IMR-90 (cell line): ENCODE results near the gene EPS15. TPM values are rescaled to one million over a fixed set of nuclear protein-coding genes. Genes with fewer than 3 reads are reported as not detected.

Source experiments
- ATAC-seq: fragments of 200-7000 bp; cut with Tn5 transposase; 2 replicates; pipeline ENCODE4 v1.9.1; 2020; ENCODE audit warnings: low read depth, mild to moderate bottlenecking, moderate library complexity
- BruUV-seq: library from RNA; stranded (reverse); fragments of 400-500 nt; replicated peaks from 2 replicates; lab custom pipeline; 2021; lab: Mats Ljungman, UMichigan
- CTCF ChIA-PET: fragments of 300-600 bp; formaldehyde crosslinking; extraction: SDS; loops from one replicate; lab custom pipeline; 2021; ENCODE audit warnings: antibody characterized with exemption; lab: Yijun Ruan, JAX
- POLR2A ChIA-PET: fragments of 300-600 bp; sonication (Branson Sonifier 250); formaldehyde crosslinking; loops from one replicate; lab custom pipeline; 2022; ENCODE audit warnings: antibody characterized with exemption; ENCODE audit not compliant: unreplicated experiment; lab: Charles Lee
- DNase-seq: peaks from one replicate; pipeline ENCODE4 v3.0.0; 2013
- H2AFZ ChIP-seq: replicated peaks from 2 replicates; pipeline ENCODE3; 2013; ENCODE audit warnings: low read length, mild to moderate bottlenecking; ENCODE audit not compliant: poor library complexity
- H2AK5ac ChIP-seq: 2 replicates; pipeline ENCODE4 v1.6.1; 2013; ENCODE audit warnings: low read depth, low read length, inconsistent platforms
- H2AK9ac ChIP-seq: replicated peaks from 2 replicates; pipeline ENCODE3; 2013; ENCODE audit warnings: mild to moderate bottlenecking, low read depth, low read length, moderate library complexity; ENCODE audit not compliant: poor library complexity
- H2BK120ac ChIP-seq: 2 replicates; pipeline ENCODE4 v1.6.1; 2013; ENCODE audit warnings: low read depth, low read length, inconsistent platforms
- H2BK15ac ChIP-seq: 3 replicates; pipeline ENCODE4 v1.6.1; 2013; ENCODE audit warnings: low read depth, low read length, inconsistent platforms
- H2BK20ac ChIP-seq: 2 replicates; pipeline ENCODE4 v1.6.1; 2013; ENCODE audit warnings: low read depth, mild to moderate bottlenecking, inconsistent platforms, low read length, moderate library complexity
- H2BK5ac ChIP-seq: 2 replicates; pipeline ENCODE4 v1.6.1; 2013; ENCODE audit warnings: mild to moderate bottlenecking, low read depth, low read length, inconsistent platforms; ENCODE audit not compliant: poor library complexity, severe bottlenecking
- H3K14ac ChIP-seq: replicated peaks from 2 replicates; pipeline ENCODE4 v1.6.1; 2013; ENCODE audit warnings: low read depth, low read length, inconsistent platforms
- H3K18ac ChIP-seq: 2 replicates; pipeline ENCODE4 v1.6.1; 2013; ENCODE audit warnings: low read depth, low read length, control low read depth
- H3K23ac ChIP-seq: 2 replicates; pipeline ENCODE4 v1.6.1; 2013; ENCODE audit warnings: low read depth, low read length, inconsistent platforms
- H3K27ac ChIP-seq: 2 replicates; pipeline ENCODE4 v1.5.1; 2013; ENCODE audit warnings: mild to moderate bottlenecking, control low read depth, low read length; ENCODE audit not compliant: insufficient read depth
- H3K27me3 ChIP-seq: 2 replicates; pipeline ENCODE4 v1.6.1; 2013; ENCODE audit warnings: low read length; ENCODE audit not compliant: control insufficient read depth, insufficient read depth
- H3K36me3 ChIP-seq: 2 replicates; pipeline ENCODE4 v1.6.1; 2013; ENCODE audit warnings: low read length, mixed read lengths; ENCODE audit not compliant: control insufficient read depth, insufficient read depth
- H3K4ac ChIP-seq: 2 replicates; pipeline ENCODE4 v1.6.1; 2013; ENCODE audit warnings: low read depth, low read length, inconsistent platforms
- H3K4me1 ChIP-seq: 2 replicates; pipeline ENCODE4 v1.6.1; 2013; ENCODE audit warnings: low read length, mixed read lengths; ENCODE audit not compliant: control insufficient read depth, insufficient read depth
- H3K4me2 ChIP-seq: 2 replicates; pipeline ENCODE4 v1.6.1; 2013; ENCODE audit warnings: low read depth, mild to moderate bottlenecking, control low read depth, low read length, moderate library complexity
- H3K4me3 ChIP-seq: 2 replicates; pipeline ENCODE4 v1.5.1; 2013; ENCODE audit warnings: low read depth, mild to moderate bottlenecking, control low read depth, low read length, moderate library complexity; ENCODE audit not compliant: insufficient read depth
- H3K56ac ChIP-seq: 2 replicates; pipeline ENCODE4 v1.6.1; 2013; ENCODE audit warnings: low read length, inconsistent platforms; ENCODE audit not compliant: insufficient read depth; ENCODE audit errors: extremely low read depth
- H3K79me1 ChIP-seq, 2 experiments: 2 replicates each; pipeline ENCODE4 v1.6.1; 2013; ENCODE audit warnings: low read length in 2 of 2, inconsistent platforms in 1 of 2, low read depth in 1 of 2
- H3K9ac ChIP-seq: 2 replicates; pipeline ENCODE4 v1.6.1; 2013; ENCODE audit warnings: low read depth, low read length, control low read depth
- H3K9me1 ChIP-seq: 2 replicates; pipeline ENCODE4 v1.6.1; 2013; ENCODE audit warnings: low read length, inconsistent platforms; ENCODE audit not compliant: insufficient read depth
- H3K9me3 ChIP-seq: 2 replicates; pipeline ENCODE4 v1.6.1; 2013; ENCODE audit warnings: low read length; ENCODE audit not compliant: control insufficient read depth, insufficient read depth
- H4K20me1 ChIP-seq: 2 replicates; pipeline ENCODE4 v1.6.1; 2013; ENCODE audit warnings: low read length, inconsistent platforms; ENCODE audit not compliant: insufficient read depth
- H4K5ac ChIP-seq: 2 replicates; pipeline ENCODE4 v1.6.1; 2013; ENCODE audit warnings: mild to moderate bottlenecking, low read depth, low read length, control low read depth
- H4K8ac ChIP-seq, 2 experiments: 2 replicates each; pipeline ENCODE4 v1.6.1; 2013; ENCODE audit warnings: low read depth in 2 of 2, low read length in 2 of 2, control low read depth in 1 of 2, inconsistent platforms in 1 of 2
- H4K91ac ChIP-seq: 2 replicates; pipeline ENCODE4 v1.6.1; 2013; ENCODE audit warnings: low read depth, low read length, inconsistent platforms; ENCODE audit not compliant: insufficient read depth
- CEBPB ChIP-seq: IDR thresholded peaks from 2 replicates; pipeline ENCODE4 v1.6.1; 2012; ENCODE audit warnings: low read depth, low read length, improper control_type of control experiment
- CTCF ChIP-seq: conservative IDR thresholded peaks from 2 replicates; pipeline ENCODE4 v1.5.1; 2012; ENCODE audit warnings: mild to moderate bottlenecking, low read depth, low read length, improper control_type of control experiment
- ELK1 ChIP-seq: fragments of 150-350 bp; IDR thresholded peaks from 2 replicates; pipeline ENCODE4 v1.6.1; 2016; ENCODE audit warnings: low read depth, mild to moderate bottlenecking, low read length, moderate library complexity, borderline replicate concordance
- MAZ ChIP-seq: IDR thresholded peaks from 2 replicates; pipeline ENCODE4 v1.6.1; 2012; ENCODE audit warnings: low read depth, mild to moderate bottlenecking, low read length, improper control_type of control experiment, moderate library complexity, borderline replicate concordance
- MXI1 ChIP-seq: IDR thresholded peaks from 2 replicates; pipeline ENCODE4 v1.6.1; 2012; ENCODE audit warnings: low read depth, mild to moderate bottlenecking, low read length, moderate library complexity, borderline replicate concordance
- NFE2L2 ChIP-seq: fragments of 150-350 bp; IDR thresholded peaks from 2 replicates; pipeline ENCODE4 v1.6.1; 2016; ENCODE audit warnings: low read depth, mild to moderate bottlenecking, low read length
- SMC3 ChIP-seq: fragments of 150-350 bp; IDR thresholded peaks from 2 replicates; pipeline ENCODE4 v1.6.1; 2016; ENCODE audit warnings: low read depth, mild to moderate bottlenecking, antibody characterized with exemption, low read length, moderate library complexity
- WGBS, 2 experiments: methylation state at CpG; one replicate each; pipeline versions ENCODE4 v1.1.5 to v1.1.7; 2013; ENCODE audit warnings: missing lambda C conversion rate in 2 of 2; ENCODE audit not compliant: insufficient read length in 1 of 2; ENCODE audit errors: extremely low coverage in 2 of 2; 5-methylcytosine and 5-hydroxymethylcytosine counted together
- dilution Hi-C: fragments of 300-500 bp; cut with HindIII; formaldehyde crosslinking; loops from one replicate; pipeline ENCODE4 v1.14.3; 2018; ENCODE audit warnings: low sequenced_read_pairs; ENCODE audit not compliant: unreplicated experiment
- in situ Hi-C: fragments of 300-500 bp; cut with MboI; formaldehyde crosslinking; loops from 3 replicates; pipeline ENCODE4 v1.14.3; 2019; ENCODE audit warnings: low sequenced_read_pairs, inconsistent platforms, mixed read lengths
- intact Hi-C: fragments of 100-400 bp; cut with micrococcal nuclease; formaldehyde crosslinking; loops from 2 replicates; pipeline ENCODE4 v1.10.0; 2022
- polyA plus RNA-seq, 3 experiments: library from polyadenylated mRNA; depleted of rRNA; stranded (reverse); fragments of >200 nt; gene quantifications; 2 replicates each; pipeline ENCODE4 v1.2.3, GENCODE V29; 2012; ENCODE audit warnings: low replicate concordance in 1 of 3
- total RNA-seq: library from RNA; depleted of rRNA; stranded (reverse); fragments of >200 nt; gene quantifications from 2 replicates; pipeline ENCODE4 v1.2.3, GENCODE V29; 2012

Gene EPS15
- total and polyA plus RNA-seq, 2 of the 4 experiments (the other 2 are of a cell fraction): 17.6 to 38.0 TPM

GRCh38 chr1:51445351-51446090 is 73.5 kb downstream of the EPS15 start:
- BruUV-seq: no TSS peak
- WGBS, 2 experiments: no CpG with 5 or more reads among the region's 2 CpGs
- Histone ChIP-seq H3K4me2 (no peak overlapping the region; the same call in none of the 2 replicates), H2AK9ac (no peak overlapping the region), H3K36me3 (0 out of 2 replicates have a peak, but pooled peaks cover 6% of the 10 kb centered on the region), H4K20me1 (no peaks in the 10 kb centered on the region), H3K27me3 (no peaks in the 10 kb centered on the region), H4K8ac (no peak overlapping the region), H2AK5ac (no peak overlapping the region), H4K5ac (no peak overlapping the region), H3K4ac (no peak overlapping the region), H3K14ac (no peak overlapping the region), H2BK15ac (no peak overlapping the region), H3K23ac (0 out of 2 replicates have a peak overlapping the region, but pooled peaks have one; percentile 7), H3K18ac (no peak overlapping the region; the same call in 1 of the 2 replicates), H2AFZ (no peak overlapping the region), H3K9me1 (no peaks in the 10 kb centered on the region), H4K91ac (no peak overlapping the region), H3K79me1 (peaks cover 0 to 3% of the 10 kb centered on the region in 2 experiments; a peak in 2 of 4 replicates), H3K4me3 (no peak overlapping the region), H3K9me3 (no peaks in the 10 kb centered on the region), H3K56ac (no peak overlapping the region), H2BK5ac (no peak overlapping the region), H2BK120ac (no peak overlapping the region), H3K4me1 (peaks cover 8% of the 10 kb centered on the region), H3K9ac (no peak overlapping the region), H3K27ac (no peak overlapping the region; the same call in 1 of the 2 replicates), H2BK20ac (no peak overlapping the region)
- POLR2A ChIA-PET: interaction anchor here (0.6 kb wide), 2 partner anchors 9 to 194 kb away, joined by 3 to 4 read pairs; no protein-coding TSS in a partner anchor
- TF ChIP-seq CEBPB (peak; percentile 30; the same call in 1 of the 2 replicates), MAZ (no peak), NFE2L2 (no peak), SMC3 (no peak), ELK1 (no peak), MXI1 (no peak), CTCF (no peak)
- in situ Hi-C loops (no loop called here), dilution Hi-C loops (no loop called here), intact Hi-C loops (no loop called here)
- CTCF ChIA-PET: interaction anchor here (0.8 to 0.9 kb wide), 2 partner anchors 15 to 46 kb away, joined by 3 read pairs; no protein-coding TSS in a partner anchor
- ATAC-seq: peak; percentile 49; the same call in 1 of the 2 replicates
- DNase-seq: peak; percentile 52
